Ecto neural progenitor cell (in vitro differentiated cells): ENCODE data around the gene ASGR1.
A peak's percentile ranks its signal among the peaks of the same experiment; 100 is the strongest.

ENCODE experiments used
- DNase-seq: peaks from one replicate; pipeline ENCODE4 v3.0.0-alpha.2; 2018; ENCODE audit warnings: low spot score

The ASGR1 gene

GRCh38 chr17:7179317-7180254 is at the start of gene ASGR1:
Gene ASGR1 (minus strand): TSS chr17:7179370. CDS start chr17:7178563, 807 bp downstream.
- DNase-seq, result no peak

GRCh38 chr17:7228920-7229319 is 49.8 kb upstream of the ASGR1 start:
- no peak for DNase-seq

GRCh38 chr17:7226721-7227710 is 47.8 kb upstream of the ASGR1 start:
- DNase-seq, result no peak

- DNase-seq, result no peak
These were observed 46.7 kb upstream of the ASGR1 start for GRCh38 chr17:7225711-7226331.

- no peak for DNase-seq
These were observed 45.5 kb upstream of the ASGR1 start for GRCh38 chr17:7224661-7225111.

- no peak for DNase-seq
These were observed 44.9 kb upstream of the ASGR1 start for GRCh38 chr17:7224110-7224509.

GRCh38 chr17:7223375-7223774 is 44.2 kb upstream of the ASGR1 start:
- no peak for DNase-seq

- no peak for DNase-seq
These were observed 43.8 kb upstream of the ASGR1 start for GRCh38 chr17:7222972-7223292.

- DNase-seq, result no peak
These were observed 43.2 kb upstream of the ASGR1 start for GRCh38 chr17:7222093-7222971.

GRCh38 chr17:7221278-7222092 is 42.3 kb upstream of the ASGR1 start:
- no peak for DNase-seq

GRCh38 chr17:7220593-7221277 is 41.6 kb upstream of the ASGR1 start:
- no peak for DNase-seq

GRCh38 chr17:7219812-7220592 is 40.8 kb upstream of the ASGR1 start, which contains the start of the genes ACADVL and DLG4:
Gene ACADVL (plus strand): TSS chr17:7219938. CDS start chr17:7219985, 47 bp downstream.
Gene DLG4 (minus strand): TSS chr17:7219836.
- peak; percentile 93 for DNase-seq

- DNase-seq, result no peak
These were observed 40.1 kb upstream of the ASGR1 start for GRCh38 chr17:7219229-7219811.

- no peak for DNase-seq
These were observed 39.6 kb upstream of the ASGR1 start for GRCh38 chr17:7218758-7219157.

- no peak for DNase-seq
These were observed 39.0 kb upstream of the ASGR1 start for GRCh38 chr17:7218166-7218565.

GRCh38 chr17:7217113-7217987 is 38.2 kb upstream of the ASGR1 start:
- DNase-seq, result peak; percentile 80
